Neural crest cell (in vitro differentiated cells): ENCODE results near the gene PPP1R1B. TPM values are rescaled to one million over a fixed set of nuclear protein-coding genes. Genes with fewer than 3 reads are reported as not detected.

ENCODE experiments used
- DNase-seq: peaks from one replicate; pipeline ENCODE4 v3.0.0; 2021; ENCODE audit warnings: low read depth, mixed read lengths, low spot score
- H3K27ac Mint-ChIP-seq: one replicate; pipeline ENCODE4 v1.8.0; 2021; ENCODE audit warnings: mild to moderate bottlenecking, mixed read lengths; ENCODE audit not compliant: unreplicated experiment
- H3K27me3 Mint-ChIP-seq: 2 replicates; pipeline ENCODE4 v1.8.0; 2021; ENCODE audit warnings: low read depth, mild to moderate bottlenecking, mixed read lengths
- H3K36me3 Mint-ChIP-seq: 2 replicates; pipeline ENCODE4 v1.8.0; 2021; ENCODE audit warnings: low read depth, mild to moderate bottlenecking, mixed read lengths
- H3K4me1 Mint-ChIP-seq: 2 replicates; pipeline ENCODE4 v1.8.0; 2021; ENCODE audit warnings: mixed read lengths
- H3K4me3 Mint-ChIP-seq: one replicate; pipeline ENCODE4 v1.8.0; 2021; ENCODE audit warnings: mild to moderate bottlenecking, mixed read lengths
- H3K9me3 Mint-ChIP-seq: 2 replicates; pipeline ENCODE4 v1.8.0; 2021; ENCODE audit warnings: mixed read lengths
- total RNA-seq: library from RNA; stranded (reverse); gene quantifications from 2 replicates; pipeline ENCODE4 v1.2.1, GENCODE V29; 2021
- TF ChIP-seq, protein P1 (sequence below): fragments of 200-600 bp; sonication (generic); conservative IDR thresholded peaks from 2 replicates; pipeline ENCODE4 v1.5.0; 2021; ENCODE audit warnings: antibody characterized with exemption, mild to moderate bottlenecking

Gene PPP1R1B
- total RNA-seq, 1 donor from 2014 or later = not detected

DNA sequence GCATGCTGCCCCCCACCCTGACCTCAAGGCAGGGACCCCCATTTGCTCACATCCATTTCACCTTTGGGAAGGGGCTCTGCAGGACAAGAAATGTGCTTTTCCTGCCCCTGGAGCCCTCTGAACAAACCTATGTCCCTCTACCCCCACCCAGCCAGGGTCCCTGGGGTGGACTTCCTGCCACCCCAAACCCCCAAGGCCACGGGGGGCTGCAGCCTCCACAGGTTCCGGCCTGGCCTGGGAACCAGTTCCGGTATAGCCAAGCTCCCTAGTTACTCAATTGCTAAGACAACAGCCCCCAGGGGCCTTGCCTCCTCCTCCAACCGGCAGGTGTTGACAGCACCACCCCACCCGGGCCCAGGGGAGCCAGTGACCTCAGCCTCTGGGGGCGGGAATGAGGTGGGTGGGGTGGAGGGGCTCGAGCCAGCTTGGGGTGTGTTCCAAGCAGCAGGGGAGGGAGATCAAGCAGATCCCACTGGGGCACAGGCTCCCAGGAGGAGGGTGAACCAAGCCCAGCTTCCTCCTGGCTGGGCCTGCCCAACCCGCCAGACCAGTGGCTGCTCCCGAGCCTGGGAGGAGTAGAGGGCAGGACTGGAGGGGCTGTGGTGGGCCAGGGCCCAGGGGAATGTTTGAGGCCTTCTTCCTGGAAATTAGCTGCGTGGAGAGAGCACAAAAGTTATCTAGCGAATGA lies 48.1 kb downstream of the PPP1R1B start:
- Mint-ChIP-seq H3K36me3 (no peaks in the 10 kb centered on the region), H3K9me3 (no peaks in the 10 kb centered on the region), H3K27ac (no peak overlapping the region), H3K4me1 (no peaks in the 10 kb centered on the region), H3K4me3 (no peak overlapping the region), H3K27me3 (peaks cover 19% of the 10 kb centered on the region)
- TF ChIP-seq, protein P1, sequence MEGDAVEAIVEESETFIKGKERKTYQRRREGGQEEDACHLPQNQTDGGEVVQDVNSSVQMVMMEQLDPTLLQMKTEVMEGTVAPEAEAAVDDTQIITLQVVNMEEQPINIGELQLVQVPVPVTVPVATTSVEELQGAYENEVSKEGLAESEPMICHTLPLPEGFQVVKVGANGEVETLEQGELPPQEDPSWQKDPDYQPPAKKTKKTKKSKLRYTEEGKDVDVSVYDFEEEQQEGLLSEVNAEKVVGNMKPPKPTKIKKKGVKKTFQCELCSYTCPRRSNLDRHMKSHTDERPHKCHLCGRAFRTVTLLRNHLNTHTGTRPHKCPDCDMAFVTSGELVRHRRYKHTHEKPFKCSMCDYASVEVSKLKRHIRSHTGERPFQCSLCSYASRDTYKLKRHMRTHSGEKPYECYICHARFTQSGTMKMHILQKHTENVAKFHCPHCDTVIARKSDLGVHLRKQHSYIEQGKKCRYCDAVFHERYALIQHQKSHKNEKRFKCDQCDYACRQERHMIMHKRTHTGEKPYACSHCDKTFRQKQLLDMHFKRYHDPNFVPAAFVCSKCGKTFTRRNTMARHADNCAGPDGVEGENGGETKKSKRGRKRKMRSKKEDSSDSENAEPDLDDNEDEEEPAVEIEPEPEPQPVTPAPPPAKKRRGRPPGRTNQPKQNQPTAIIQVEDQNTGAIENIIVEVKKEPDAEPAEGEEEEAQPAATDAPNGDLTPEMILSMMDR = no peak
- no peak for DNase-seq

DNA sequence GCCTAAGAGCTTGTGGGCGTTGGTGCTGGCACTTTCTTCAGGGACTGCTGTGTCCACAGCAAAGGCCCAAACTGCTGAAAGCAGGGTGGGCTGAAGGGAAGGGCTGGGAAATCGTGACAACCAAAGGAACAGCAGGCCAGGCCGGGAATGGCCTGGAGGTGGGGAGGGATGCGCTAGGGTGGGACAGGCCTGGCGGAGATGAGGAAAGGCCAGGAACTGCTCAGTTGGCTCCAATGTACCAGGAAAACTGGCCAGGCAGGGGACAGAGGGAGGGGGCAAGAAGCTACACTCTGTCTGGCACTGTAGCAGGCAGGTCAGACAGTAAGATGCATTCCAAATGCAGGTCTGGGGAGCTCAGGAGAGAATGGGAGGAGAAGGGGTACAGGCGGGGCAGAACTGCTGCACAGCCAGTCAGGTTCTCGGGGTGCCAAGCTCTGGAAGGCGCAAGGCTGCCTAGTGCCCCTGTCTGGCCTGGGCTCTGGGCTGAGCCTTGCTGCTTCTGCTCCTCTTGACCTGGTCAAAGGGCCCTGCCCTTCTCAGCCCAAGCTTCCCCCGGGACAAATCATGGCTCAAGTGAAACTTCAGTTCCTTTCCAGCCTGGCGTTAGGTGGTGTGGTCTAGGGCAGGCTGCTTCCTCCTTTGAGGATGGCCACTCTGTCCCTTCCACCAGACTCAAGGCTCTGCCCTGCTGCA lies 48.8 kb downstream of the PPP1R1B start:
- no peaks in the 10 kb centered on the region for H3K9me3 Mint-ChIP-seq
- H3K36me3 Mint-ChIP-seq = no peaks in the 10 kb centered on the region
- TF ChIP-seq, protein P1 = no peak
- H3K4me1 Mint-ChIP-seq = no peaks in the 10 kb centered on the region
- no peak for DNase-seq
- peak overlapping the region; percentile 88 for H3K27ac Mint-ChIP-seq
- H3K27me3 Mint-ChIP-seq = peaks cover 12% of the 10 kb centered on the region
- no peak overlapping the region for H3K4me3 Mint-ChIP-seq

DNA sequence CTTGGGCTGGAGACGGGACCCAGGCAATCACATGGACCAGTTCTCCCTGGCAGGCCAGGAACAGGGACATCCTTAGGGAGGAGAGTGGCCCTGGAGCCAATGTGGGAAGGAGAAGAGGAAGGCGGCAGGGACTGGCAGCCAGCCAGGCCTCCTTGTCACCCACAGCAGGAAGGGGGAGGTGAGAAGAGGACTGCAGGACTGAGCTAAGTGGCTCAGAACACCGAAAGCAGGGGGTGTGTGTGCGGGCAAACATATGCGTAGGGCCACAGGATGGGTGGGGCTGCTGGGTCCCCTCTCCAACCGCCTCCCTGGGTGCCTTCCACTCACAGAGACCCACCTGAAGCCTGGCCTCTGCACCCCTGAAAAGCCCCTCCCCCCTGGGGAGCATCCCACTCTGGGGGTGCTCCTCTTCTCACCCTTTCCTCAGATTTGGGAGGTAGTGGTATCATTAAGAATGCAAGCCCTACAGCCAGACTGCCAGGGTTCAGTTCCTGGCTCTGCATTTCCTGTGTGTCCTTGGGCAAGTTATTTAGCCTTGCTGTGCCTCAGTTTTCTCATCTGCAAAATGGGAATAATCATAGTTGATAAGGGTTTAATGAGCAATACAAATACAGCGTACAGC lies 49.6 kb downstream of the PPP1R1B start:
- DNase-seq = no peak
- H3K27ac Mint-ChIP-seq = no peak overlapping the region
- no peaks in the 10 kb centered on the region for H3K4me1 Mint-ChIP-seq
- H3K36me3 Mint-ChIP-seq = no peaks in the 10 kb centered on the region
- no peaks in the 10 kb centered on the region for H3K9me3 Mint-ChIP-seq
- no peak overlapping the region for H3K4me3 Mint-ChIP-seq
- TF ChIP-seq, protein P1 = no peak
- peaks cover 5% of the 10 kb centered on the region for H3K27me3 Mint-ChIP-seq

DNA sequence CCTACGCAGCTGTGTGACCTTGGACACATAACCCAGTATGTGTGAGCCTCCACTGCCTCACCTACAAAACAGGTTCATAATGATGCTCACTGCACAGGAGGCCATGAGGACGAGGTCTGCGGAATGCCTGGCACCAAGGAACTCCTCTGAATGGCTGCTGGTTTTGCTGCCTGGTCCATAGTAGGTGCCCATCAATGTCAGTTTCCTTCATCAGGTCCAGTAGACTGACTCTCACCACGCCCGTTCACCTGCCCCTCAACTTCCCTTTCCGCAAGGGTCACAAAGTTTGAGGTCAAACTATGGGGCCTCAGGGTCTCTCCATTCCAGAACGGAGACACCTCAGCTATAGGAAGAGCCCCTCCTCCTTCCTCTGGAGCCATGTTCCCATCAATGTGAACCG lies 50.3 kb downstream of the PPP1R1B start:
- no peak for DNase-seq
- TF ChIP-seq, protein P1 = no peak
- H3K36me3 Mint-ChIP-seq = no peaks in the 10 kb centered on the region
- no peak overlapping the region for H3K4me3 Mint-ChIP-seq
- peaks cover 2% of the 10 kb centered on the region for H3K27me3 Mint-ChIP-seq
- H3K4me1 Mint-ChIP-seq = no peaks in the 10 kb centered on the region
- no peaks in the 10 kb centered on the region for H3K9me3 Mint-ChIP-seq
- no peak overlapping the region for H3K27ac Mint-ChIP-seq

DNA sequence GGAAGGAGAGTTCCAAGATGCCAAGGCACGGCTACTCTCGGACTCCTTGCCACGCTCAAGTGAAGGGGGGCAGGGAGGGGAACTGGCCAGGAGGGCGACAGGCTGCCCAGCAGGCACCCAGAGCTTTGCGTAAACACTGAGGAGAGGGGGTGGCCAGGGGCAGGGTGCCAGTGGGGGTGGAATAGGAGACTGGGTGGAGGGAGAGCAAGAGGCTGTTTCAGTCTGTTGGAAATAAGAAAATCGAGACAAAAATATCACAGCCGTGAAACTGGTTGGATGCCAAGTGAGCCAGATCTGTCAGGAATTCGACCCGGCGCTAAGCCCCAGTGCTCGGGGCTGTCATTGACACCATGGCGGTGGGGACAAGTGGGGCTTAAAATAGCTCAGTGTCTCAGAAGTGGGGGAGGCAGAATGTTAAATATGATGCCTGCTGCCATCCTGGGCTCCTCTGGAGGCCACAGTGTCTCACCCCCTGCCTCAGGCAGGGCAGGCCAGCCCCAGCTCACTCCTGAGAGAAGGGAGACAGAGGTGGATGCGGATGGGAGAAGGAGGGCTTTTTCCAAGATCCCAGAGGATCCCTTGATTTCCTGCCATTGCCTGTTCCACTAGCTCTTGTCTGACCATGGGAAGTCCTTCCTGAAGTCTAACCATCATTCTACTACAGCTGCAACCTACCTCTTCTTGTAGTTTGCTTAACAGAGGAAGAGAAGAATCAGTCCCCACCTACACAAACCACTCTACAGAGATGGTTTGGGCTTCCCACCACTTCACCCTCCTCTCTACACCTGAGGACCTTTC lies 51.0 kb downstream of the PPP1R1B start:
- no peaks in the 10 kb centered on the region for H3K9me3 Mint-ChIP-seq
- no peak for DNase-seq
- TF ChIP-seq, protein P1 = no peak
- no peaks in the 10 kb centered on the region for H3K36me3 Mint-ChIP-seq
- no peak overlapping the region for H3K27ac Mint-ChIP-seq
- no peak overlapping the region for H3K4me3 Mint-ChIP-seq
- no peaks in the 10 kb centered on the region for H3K27me3 Mint-ChIP-seq
- H3K4me1 Mint-ChIP-seq = no peaks in the 10 kb centered on the region
